Pancreas (tissue), 10 donors: ENCODE measurements around the gene ISLR2. TPM values are rescaled to one million over a fixed set of nuclear protein-coding genes. Genes with fewer than 3 reads are reported as not detected.

Source experiments
- ATAC-seq, 4 donors: fragments of 200-7000 bp; cut with Tn5 transposase; one replicate each; pipeline versions ENCODE4 v1.8.0 to v1.9.1; 2020; ENCODE audit warnings: mild to moderate bottlenecking in 4 of 4, moderate library complexity in 4 of 4
- DNase-seq, 6 donors: peaks; one replicate each; pipeline ENCODE4 v3.0.0-alpha.2; 2020
- FAIRE-seq: peaks from 2 replicates; lab custom pipeline; 2012; peaks lifted over from hg19 to GRCh38; lab: Jason Lieb, UNC
- H3K27ac ChIP-seq, 4 donors: fragments of 200-600 bp; sonication (generic); 1 replicate in 3 of 4; 2 replicates in 1 of 4; pipeline versions ENCODE4 v1.5.0 to v1.8.0; 2020
- H3K27me3 ChIP-seq, 4 donors: fragments of 200-600 bp; one replicate each; pipeline ENCODE4 v1.8.0; 2021
- H3K36me3 ChIP-seq, 3 donors: fragments of 200-600 bp; sonication (generic) in 1 of 3; one replicate each; pipeline versions ENCODE4 v1.5.0 to v1.8.0; 2020 to 2021
- H3K4me1 ChIP-seq, 3 donors: fragments of 200-600 bp; one replicate each; pipeline ENCODE4 v1.8.0; 2021
- H3K4me3 ChIP-seq, 4 donors: fragments of 200-600 bp; sonication (generic) in 2 of 4; one replicate each; pipeline versions ENCODE4 v1.5.0 to v1.8.0; 2020 to 2021
- H3K9me3 ChIP-seq, 4 donors: fragments of 200-600 bp; one replicate each; pipeline ENCODE4 v1.8.0; 2021
- WGBS, 2 donors: extraction: QIAGEN DNeasy Blood & Tissue Kit; methylation state at CpG; one replicate each; pipeline ENCODE4 v1.1.7; 2013; 5-methylcytosine and 5-hydroxymethylcytosine counted together
- intact Hi-C, 3 donors: fragments of 100-400 bp; cut with DNase I; formaldehyde crosslinking; loops; one replicate each; pipeline versions ENCODE4 v1.11.1 to v1.14.2; 2022
- polyA plus RNA-seq, 2 donors: library from polyadenylated mRNA; stranded (reverse); fragments of 200-250 nt; gene quantifications; one replicate each; pipeline ENCODE4 v1.2.3, GENCODE V29; 2013
- total RNA-seq, 6 donors: library from RNA; stranded (reverse); fragmentation: NEBNext Ultra II Directional in 4 of 6; extraction: Animal tissue kit (Norgen Biotek cat#: 25700) in 4 of 6; gene quantifications; one replicate each; pipeline versions ENCODE4 v1.2.1 to v1.2.4, GENCODE V29; 2021 to 2023
- TF ChIP-seq, protein P1 (sequence below), 4 donors: fragments of 200-600 bp; sonication (generic) in 3 of 4; IDR thresholded peaks; one replicate each; pipeline versions ENCODE4 v1.5.0 to v1.8.0; 2021; ENCODE audit warnings: antibody characterized with exemption in 4 of 4
- donor health status: healthy with polysubstance abuse.
- donor health status: DM: no; HTN: no; CAD: no; lungs with moderate emphysema.
- donor health status: DM: no; HTN: no; CAD: no.
- donor health status: control.
- donor health status: control.
- donor health status: Bipolar disorder and iron deficiency.
- donor health status: DM: yes; HTN: yes; CAD: no.
- donor health status: DM: no; HTN: no; CAD: no.
- donor health status: DM: no; HTN: no; CAD: no.
- donor health status: DM: yes; HTN: yes; CAD: no.

ISLR2 gene
- total and polyA plus RNA-seq, 8 donors = 0.08 to 0.50 (median 0.22) TPM

DNA sequence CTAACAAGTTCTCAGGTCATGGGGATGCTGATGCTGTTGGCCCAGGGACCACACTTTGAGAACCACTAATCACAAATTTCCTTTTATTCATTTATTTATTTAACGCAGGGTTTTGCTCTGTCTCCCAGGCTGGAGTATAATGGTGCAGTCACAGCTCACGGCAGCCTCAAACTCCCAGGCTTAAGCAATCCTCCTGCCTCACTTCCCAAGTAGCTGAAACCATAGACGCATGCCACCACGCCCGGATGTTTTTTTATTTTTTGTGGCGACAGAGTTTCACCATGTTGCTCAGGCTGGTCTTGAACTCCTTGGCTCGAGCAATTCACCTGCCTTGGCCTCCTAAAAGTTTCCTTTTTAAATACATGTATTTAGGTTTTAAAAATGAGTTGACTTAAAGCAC lies 20.7 kb upstream of the ISLR2 start:
- intact Hi-C loops = no loop called here
- ATAC-seq = no peak
- H3K4me1 ChIP-seq = no peaks in the 10 kb centered on the region
- H3K27ac ChIP-seq = no peak overlapping the region
- H3K4me3 ChIP-seq = no peak overlapping the region
- no peaks in the 10 kb centered on the region for H3K36me3 ChIP-seq
- no peaks in the 10 kb centered on the region for H3K27me3 ChIP-seq
- FAIRE-seq = no peak
- TF ChIP-seq, protein P1, sequence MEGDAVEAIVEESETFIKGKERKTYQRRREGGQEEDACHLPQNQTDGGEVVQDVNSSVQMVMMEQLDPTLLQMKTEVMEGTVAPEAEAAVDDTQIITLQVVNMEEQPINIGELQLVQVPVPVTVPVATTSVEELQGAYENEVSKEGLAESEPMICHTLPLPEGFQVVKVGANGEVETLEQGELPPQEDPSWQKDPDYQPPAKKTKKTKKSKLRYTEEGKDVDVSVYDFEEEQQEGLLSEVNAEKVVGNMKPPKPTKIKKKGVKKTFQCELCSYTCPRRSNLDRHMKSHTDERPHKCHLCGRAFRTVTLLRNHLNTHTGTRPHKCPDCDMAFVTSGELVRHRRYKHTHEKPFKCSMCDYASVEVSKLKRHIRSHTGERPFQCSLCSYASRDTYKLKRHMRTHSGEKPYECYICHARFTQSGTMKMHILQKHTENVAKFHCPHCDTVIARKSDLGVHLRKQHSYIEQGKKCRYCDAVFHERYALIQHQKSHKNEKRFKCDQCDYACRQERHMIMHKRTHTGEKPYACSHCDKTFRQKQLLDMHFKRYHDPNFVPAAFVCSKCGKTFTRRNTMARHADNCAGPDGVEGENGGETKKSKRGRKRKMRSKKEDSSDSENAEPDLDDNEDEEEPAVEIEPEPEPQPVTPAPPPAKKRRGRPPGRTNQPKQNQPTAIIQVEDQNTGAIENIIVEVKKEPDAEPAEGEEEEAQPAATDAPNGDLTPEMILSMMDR (IDR thresholded peaks at IDR 0.05) = no peak
- no peaks in the 10 kb centered on the region for H3K9me3 ChIP-seq
- WGBS, 2 donors = 57 to 77% methylated on average over 7 of the region's 7 CpGs
- no peak for DNase-seq

DNA sequence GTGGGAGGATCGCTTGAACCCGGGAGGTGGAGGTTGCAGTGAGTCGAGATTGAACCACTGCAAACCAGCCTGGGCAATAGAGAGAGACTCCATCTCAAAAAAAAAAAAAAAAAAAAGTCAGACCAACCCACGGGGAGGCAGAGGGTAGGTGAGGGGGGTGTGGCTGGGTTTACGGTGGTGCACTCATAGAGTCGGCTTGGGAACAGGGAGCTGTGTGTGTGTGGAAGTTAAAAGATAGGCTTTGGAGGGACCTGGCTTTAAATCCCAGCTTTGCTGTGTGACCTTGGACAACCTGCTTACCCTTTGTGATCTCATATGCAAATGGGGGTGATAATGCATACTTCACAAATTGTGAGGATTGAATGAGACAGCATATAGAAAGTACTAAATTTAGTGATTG lies 10.0 kb upstream of the ISLR2 start:
- ATAC-seq (no peak), DNase-seq (no peak), FAIRE-seq (no peak)
- Histone ChIP-seq H3K4me1 (no peaks in the 10 kb centered on the region), H3K27me3 (no peaks in the 10 kb centered on the region), H3K4me3 (no peak overlapping the region), H3K9me3 (no peaks in the 10 kb centered on the region), H3K27ac (no peak overlapping the region), H3K36me3 (no peaks in the 10 kb centered on the region)
- TF ChIP-seq, protein P1 (IDR thresholded peaks at IDR 0.05) = no peak
- intact Hi-C loops = loop anchor here (5.0 to 10.0 kb wide), 3 partner anchors 187 to 202 kb away; no protein-coding TSS in a partner anchor
- WGBS, 2 donors = 51 to 61% methylated on average over 6 of the region's 6 CpGs

DNA sequence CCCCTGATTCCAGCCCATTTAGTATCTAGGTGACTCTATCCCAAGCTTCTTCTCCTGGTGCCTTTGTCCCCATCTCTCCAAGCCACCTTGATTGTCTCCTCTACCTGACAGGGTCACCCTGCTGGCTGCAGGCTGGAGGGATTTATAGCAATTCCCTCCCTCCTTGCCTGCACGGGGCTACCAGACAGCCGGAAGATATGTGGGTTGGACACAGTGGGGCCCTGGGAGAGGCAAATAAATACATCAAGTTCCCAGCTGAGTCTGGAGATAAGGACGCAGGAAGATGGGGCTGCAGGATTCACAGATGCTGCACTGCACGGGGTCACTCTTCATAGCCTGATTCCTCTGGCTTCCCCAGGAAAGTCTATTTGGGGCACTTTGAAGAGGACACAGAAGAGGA lies 9.3 kb upstream of the ISLR2 start:
- Histone ChIP-seq H3K36me3 (no peaks in the 10 kb centered on the region), H3K4me1 (no peaks in the 10 kb centered on the region), H3K4me3 (no peak overlapping the region), H3K27ac (no peak overlapping the region), H3K9me3 (no peaks in the 10 kb centered on the region), H3K27me3 (no peaks in the 10 kb centered on the region)
- ATAC-seq = no peak
- 7 to 8% methylated on average over 4 of the region's 4 CpGs for WGBS, 2 donors
- no peak for DNase-seq
- TF ChIP-seq, protein P1 (IDR thresholded peaks at IDR 0.05) = no peak
- intact Hi-C loops = loop anchor here (5.0 to 10.0 kb wide), 3 partner anchors 186 to 201 kb away; no protein-coding TSS in a partner anchor
- no peak for FAIRE-seq

DNA sequence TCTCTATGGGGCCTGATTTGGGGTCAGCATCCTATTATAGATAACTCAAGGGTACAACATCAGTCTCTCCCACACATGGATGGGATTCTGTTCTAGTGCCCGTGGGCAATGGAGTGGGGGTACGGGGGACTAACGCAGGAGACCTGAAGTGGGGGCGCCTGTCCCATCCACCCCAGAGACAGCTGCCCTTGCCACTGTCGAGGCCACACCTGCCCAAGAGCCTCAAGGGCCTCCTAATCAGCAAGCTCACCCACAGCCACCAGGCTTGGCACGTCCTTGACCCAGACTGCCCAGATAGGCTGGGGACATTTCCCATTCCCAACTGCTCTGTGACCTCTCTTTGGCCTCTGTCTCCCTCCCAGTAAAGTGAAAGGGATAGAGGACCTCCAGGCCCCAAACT lies 8.5 kb upstream of the ISLR2 start:
- Histone ChIP-seq H3K9me3 (no peaks in the 10 kb centered on the region), H3K27ac (no peak overlapping the region), H3K4me3 (no peak overlapping the region), H3K4me1 (no peaks in the 10 kb centered on the region), H3K36me3 (no peaks in the 10 kb centered on the region), H3K27me3 (no peaks in the 10 kb centered on the region)
- DNase-seq (no peak), ATAC-seq (no peak), FAIRE-seq (no peak)
- 58 to 70% methylated on average over 6 of the region's 6 CpGs for WGBS, 2 donors
- TF ChIP-seq, protein P1 (IDR thresholded peaks at IDR 0.05) = no peak
- intact Hi-C loops = loop anchor here (5.0 to 10.0 kb wide), 3 partner anchors 185 to 200 kb away; no protein-coding TSS in a partner anchor

DNA sequence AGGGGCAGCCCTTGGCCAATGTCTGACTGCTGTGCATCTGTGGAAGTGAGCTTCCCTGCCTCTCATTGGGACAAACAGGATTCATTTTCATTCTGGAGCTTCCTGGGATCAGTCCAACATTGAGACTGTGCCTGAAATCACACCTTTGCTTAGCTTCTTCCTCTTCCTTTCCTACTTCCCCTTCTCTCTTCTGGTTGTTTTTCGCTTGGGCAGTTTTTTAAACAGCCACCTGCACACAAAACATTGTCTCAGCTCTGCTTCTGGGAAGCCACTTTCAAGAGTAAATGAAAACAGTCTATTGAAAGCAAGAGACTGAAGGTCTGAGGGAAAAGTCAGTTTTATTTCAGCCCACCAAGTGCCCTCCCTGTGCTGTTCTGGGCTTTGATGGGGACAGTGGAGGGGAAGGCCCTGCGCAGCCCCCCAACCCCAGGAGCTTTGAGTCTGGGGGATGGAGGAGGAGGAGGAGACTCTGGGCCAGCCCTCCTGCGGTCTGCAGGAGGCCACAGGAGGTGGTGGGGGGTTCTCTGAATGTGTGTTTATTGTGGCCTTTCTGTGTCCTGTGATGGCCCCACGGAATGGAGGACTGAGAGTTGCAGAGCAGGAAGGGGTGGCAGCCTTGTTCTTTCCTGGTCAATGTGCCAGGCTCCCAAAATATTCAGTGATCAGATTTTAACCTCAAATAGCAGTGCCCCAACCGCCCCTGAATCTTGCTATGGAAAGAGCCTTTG lies 7.8 kb upstream of the ISLR2 start:
- WGBS, 2 donors = 36 to 42% methylated on average over 5 of the region's 5 CpGs
- intact Hi-C loops = loop anchor here (5.0 to 10.0 kb wide), 3 partner anchors 185 to 200 kb away; no protein-coding TSS in a partner anchor
- ATAC-seq = no peak

More for the DNA sequence above, 7.8 kb upstream of the ISLR2 start:
- Histone ChIP-seq H3K4me3 (no peak overlapping the region), H3K36me3 (no peaks in the 10 kb centered on the region), H3K4me1 (peaks cover 0 to under 1% (median 0%) of the 10 kb centered on the region in 3 donors), H3K9me3 (no peaks in the 10 kb centered on the region), H3K27ac (no peak overlapping the region), H3K27me3 (peaks cover 0 to 3% (median 0%) of the 10 kb centered on the region in 4 donors)
- FAIRE-seq (no peak), DNase-seq (no peak)
- TF ChIP-seq, protein P1 (IDR thresholded peaks at IDR 0.05) = no peak
